Epithelial cell of prostate (primary cell): ENCODE results near the gene LMOD3.
A peak's percentile ranks its signal among the peaks of the same experiment; 100 is the strongest.

ENCODE experiments used
- DNase-seq: peaks from one replicate; pipeline ENCODE4 v3.0.0-alpha.2; 2011; ENCODE audit warnings: low read depth, low spot score
- H3K27ac ChIP-seq: fragments of 450-650 bp; 2 replicates; pipeline ENCODE4 v1.5.1; 2017; ENCODE audit warnings: mild to moderate bottlenecking

The LMOD3 gene

GRCh38 chr3:69122403-69122802 is at the start of gene LMOD3:
TSS of gene LMOD3 (minus strand) at chr3:69122595. CDS start at chr3:69122386, 209 bp downstream.
- H3K27ac ChIP-seq = no peak within 1 kb of the TSS
- no peak for DNase-seq

- H3K27ac ChIP-seq = no peak overlapping the region
- no peak for DNase-seq
Observed at GRCh38 chr3:69172058-69172457, 49.7 kb upstream of the LMOD3 start.

GRCh38 chr3:69166446-69166845 is 44.1 kb upstream of the LMOD3 start:
- DNase-seq = no peak
- no peak overlapping the region for H3K27ac ChIP-seq

- no peak for DNase-seq
- H3K27ac ChIP-seq = no peak overlapping the region
Observed at GRCh38 chr3:69165744-69166143, 43.3 kb upstream of the LMOD3 start.

GRCh38 chr3:69164296-69164695 is 41.9 kb upstream of the LMOD3 start:
- no peak overlapping the region for H3K27ac ChIP-seq
- DNase-seq = no peak

GRCh38 chr3:69162308-69162980 is 40.0 kb upstream of the LMOD3 start:
- no peak for DNase-seq
- H3K27ac ChIP-seq = no peak overlapping the region

GRCh38 chr3:69161587-69162307 is 39.4 kb upstream of the LMOD3 start:
- no peak overlapping the region for H3K27ac ChIP-seq
- no peak for DNase-seq

- no peak overlapping the region for H3K27ac ChIP-seq
- DNase-seq = no peak
Observed at GRCh38 chr3:69160525-69160924, 38.1 kb upstream of the LMOD3 start.

GRCh38 chr3:69160107-69160506 is 37.7 kb upstream of the LMOD3 start:
- DNase-seq = no peak
- H3K27ac ChIP-seq = no peak overlapping the region

GRCh38 chr3:69149586-69149985 is 27.2 kb upstream of the LMOD3 start:
- no peak for DNase-seq
- no peak overlapping the region for H3K27ac ChIP-seq

- no peak for DNase-seq
Observed at GRCh38 chr3:69145688-69146087, 23.3 kb upstream of the LMOD3 start.

GRCh38 chr3:69144631-69145245 is 22.3 kb upstream of the LMOD3 start:
- H3K27ac ChIP-seq = no peak overlapping the region
- DNase-seq = no peak

More at GRCh38 chr3:69145688-69146087, 23.3 kb upstream of the LMOD3 start:
- no peak overlapping the region for H3K27ac ChIP-seq

GRCh38 chr3:69143612-69144011 is 21.2 kb upstream of the LMOD3 start:
- H3K27ac ChIP-seq = peak overlapping the region; percentile 48
- DNase-seq = peak; percentile 22

GRCh38 chr3:69142797-69143454 is 20.5 kb upstream of the LMOD3 start:
- peak overlapping the region; percentile 48 for H3K27ac ChIP-seq
- no peak for DNase-seq

- no peak overlapping the region for H3K27ac ChIP-seq
- no peak for DNase-seq
Observed at GRCh38 chr3:69142090-69142489, 19.7 kb upstream of the LMOD3 start.

- no peak for DNase-seq
- no peak overlapping the region for H3K27ac ChIP-seq
Observed at GRCh38 chr3:69141313-69141712, 18.9 kb upstream of the LMOD3 start.

GRCh38 chr3:69137412-69137811 is 15.0 kb upstream of the LMOD3 start:
- no peak overlapping the region for H3K27ac ChIP-seq
- DNase-seq = no peak

- no peak overlapping the region for H3K27ac ChIP-seq
- DNase-seq = no peak
Observed at GRCh38 chr3:69137005-69137404, 14.6 kb upstream of the LMOD3 start.

- DNase-seq = no peak
Observed at GRCh38 chr3:69130689-69131088, 8.3 kb upstream of the LMOD3 start.

GRCh38 chr3:69129531-69129930 is 7.1 kb upstream of the LMOD3 start:
- no peak for DNase-seq
- no peak overlapping the region for H3K27ac ChIP-seq

More at GRCh38 chr3:69130689-69131088, 8.3 kb upstream of the LMOD3 start:
- no peak overlapping the region for H3K27ac ChIP-seq

- no peak for DNase-seq
- H3K27ac ChIP-seq = no peak overlapping the region
Observed at GRCh38 chr3:69128509-69128908, 6.1 kb upstream of the LMOD3 start.
